H1 (cell line): ENCODE data around the gene ARHGAP42. TPM values are rescaled to one million over a fixed set of nuclear protein-coding genes. Genes with fewer than 3 reads are reported as not detected.
"Not testable (repeated sequence)": the region's sequence is repeated elsewhere in the genome, so short reads cannot be mapped to it uniquely, and the experiment has no call there.

Experiments
- CTCF ChIA-PET: fragments of 300-600 bp; sonication (Branson Sonifier 250); formaldehyde crosslinking; loops from one replicate; lab custom pipeline; 2021; ENCODE audit not compliant: partially characterized antibody; lab: Charles Lee
- POLR2A ChIA-PET: fragments of 300-600 bp; sonication (Branson Sonifier 250); formaldehyde crosslinking; loops from one replicate; lab custom pipeline; 2021; ENCODE audit warnings: inconsistent platforms; ENCODE audit not compliant: partially characterized antibody; lab: Charles Lee
- DNase-seq, 2 experiments: peaks; one replicate each; pipeline versions ENCODE4 v3.0.0 to v3.0.0-alpha.2; 2010 to 2022; ENCODE audit warnings: low spot score in 2 of 2, low read depth in 1 of 2, mixed read lengths in 1 of 2
- FAIRE-seq: peaks from 2 replicates; lab custom pipeline; 2011; peaks lifted over from hg19 to GRCh38; lab: Jason Lieb, UNC
- H2AFZ ChIP-seq: 2 replicates; pipeline ENCODE4 v1.8.1; 2012; ENCODE audit warnings: low read length, inconsistent platforms
- H2AK5ac ChIP-seq: 2 replicates; pipeline ENCODE4 v1.6.1; 2013; ENCODE audit warnings: low read depth, low read length
- H2BK120ac ChIP-seq: replicated peaks from 2 replicates; pipeline ENCODE3; 2013; ENCODE audit warnings: low read depth, low read length, inconsistent platforms
- H2BK12ac ChIP-seq: 2 replicates; pipeline ENCODE4 v1.6.1; 2013; ENCODE audit warnings: low read depth, low read length
- H2BK15ac ChIP-seq: 2 replicates; pipeline ENCODE4 v1.6.1; 2013; ENCODE audit warnings: low read length
- H2BK20ac ChIP-seq: 2 replicates; pipeline ENCODE4 v1.6.1; 2013; ENCODE audit warnings: low read length
- H2BK5ac ChIP-seq: 2 replicates; pipeline ENCODE4 v1.6.1; 2013; ENCODE audit warnings: low read depth, low read length
- H3K14ac ChIP-seq: 2 replicates; pipeline ENCODE4 v1.6.1; 2013; ENCODE audit warnings: inconsistent platforms; ENCODE audit not compliant: insufficient read length
- H3K18ac ChIP-seq: 2 replicates; pipeline ENCODE4 v1.6.1; 2013; ENCODE audit warnings: low read length; ENCODE audit errors: extremely low read depth
- H3K23ac ChIP-seq: 2 replicates; pipeline ENCODE4 v1.6.1; 2013; ENCODE audit warnings: inconsistent platforms; ENCODE audit not compliant: insufficient read length
- H3K23me2 ChIP-seq: 2 replicates; pipeline ENCODE4 v1.6.1; 2013; ENCODE audit warnings: low read depth, low read length
- H3K27ac ChIP-seq: 2 replicates; pipeline ENCODE4 v1.6.1; 2011; ENCODE audit warnings: low read depth, low read length, inconsistent platforms
- H3K27me3 ChIP-seq, 4 experiments: replicated peaks in 1 of 4; 1 replicate in 1 of 4; 2 replicates in 3 of 4; pipeline versions ENCODE4 v1.6.1 to v1.8.1; 2011 to 2013; ENCODE audit warnings: low read length in 3 of 4, mild to moderate bottlenecking in 3 of 4, inconsistent platforms in 2 of 4, mixed read lengths in 2 of 4, moderate library complexity in 1 of 4; ENCODE audit not compliant: control insufficient read depth in 3 of 4, insufficient read depth in 3 of 4; ENCODE audit errors: extremely low read depth in 1 of 4
- H3K36me3 ChIP-seq, 4 experiments: 2 replicates each; pipeline versions ENCODE4 v1.6.1 to v1.8.1; 2011 to 2013; ENCODE audit warnings: mild to moderate bottlenecking in 4 of 4, low read length in 3 of 4, moderate library complexity in 2 of 4, control low read depth in 1 of 4, inconsistent platforms in 1 of 4; ENCODE audit not compliant: insufficient read depth in 4 of 4, control insufficient read depth in 2 of 4
- H3K4ac ChIP-seq: replicated peaks from 2 replicates; pipeline ENCODE3; 2013; ENCODE audit warnings: low read length, low read depth, mixed read lengths, inconsistent platforms; ENCODE audit not compliant: insufficient read length
- H3K4me1 ChIP-seq, 4 experiments: replicated peaks in 1 of 4; 1 replicate in 1 of 4; 2 replicates in 3 of 4; pipeline versions ENCODE4 v1.6.1 to v1.8.1; 2011 to 2013; ENCODE audit warnings: low read length in 3 of 4, inconsistent platforms in 2 of 4, mixed read lengths in 1 of 4; ENCODE audit not compliant: insufficient read depth in 4 of 4, control insufficient read depth in 3 of 4
- H3K4me2 ChIP-seq, 2 experiments: 2 replicates each; pipeline versions ENCODE4 v1.6.1 to v1.8.1; 2011 to 2013; ENCODE audit warnings: low read depth in 2 of 2, low read length in 2 of 2, control low read depth in 1 of 2, inconsistent platforms in 1 of 2, mild to moderate bottlenecking in 1 of 2; ENCODE audit not compliant: insufficient read depth in 1 of 2
- H3K4me3 ChIP-seq, 4 experiments: fragments of 200-600, 300-600 bp in 1 of 4; sonication (generic), shearing (Covaris generic), sonication (Bioruptor Twin) in 1 of 4; 2 replicates each; pipeline versions ENCODE4 v1.5.1 to v1.8.1; 2011 to 2016; ENCODE audit warnings: low read length in 4 of 4, low read depth in 3 of 4, control low read depth in 2 of 4, inconsistent platforms in 2 of 4, mild to moderate bottlenecking in 2 of 4, mixed read lengths in 1 of 4, moderate library complexity in 1 of 4; ENCODE audit not compliant: insufficient read depth in 2 of 4; ENCODE audit errors: extremely low read depth in 1 of 4
- H3K56ac ChIP-seq: replicated peaks from 2 replicates; pipeline ENCODE3; 2013; ENCODE audit warnings: low read depth, mild to moderate bottlenecking, mixed read lengths, low read length, inconsistent platforms; ENCODE audit not compliant: insufficient read length
- H3K79me1 ChIP-seq: 2 replicates; pipeline ENCODE4 v1.6.1; 2013; ENCODE audit warnings: low read depth, low read length, control low read depth
- H3K79me2 ChIP-seq, 2 experiments: 2 replicates each; pipeline versions ENCODE4 v1.6.1 to v1.8.1; 2012 to 2013; ENCODE audit warnings: low read length in 2 of 2, mild to moderate bottlenecking in 2 of 2, inconsistent platforms in 1 of 2; ENCODE audit not compliant: insufficient read depth in 2 of 2, control insufficient read depth in 1 of 2
- H3K9ac ChIP-seq, 4 experiments: replicated peaks in 1 of 4; 1 replicate in 1 of 4; 2 replicates in 3 of 4; pipeline versions ENCODE4 v1.6.1 to v1.8.1; 2011 to 2013; ENCODE audit warnings: low read depth in 3 of 4, low read length in 3 of 4, control low read depth in 2 of 4, mild to moderate bottlenecking in 2 of 4, moderate library complexity in 2 of 4, inconsistent platforms in 1 of 4; ENCODE audit errors: extremely low read depth in 1 of 4
- H3K9me3 ChIP-seq, 2 experiments: 2 replicates each; pipeline versions ENCODE4 v1.6.1 to v1.8.1; 2012 to 2013; ENCODE audit warnings: mild to moderate bottlenecking in 2 of 2, moderate library complexity in 2 of 2, control low read depth in 1 of 2, inconsistent platforms in 1 of 2, low read depth in 1 of 2, low read length in 1 of 2, mixed read lengths in 1 of 2; ENCODE audit not compliant: insufficient read depth in 2 of 2
- H4K20me1 ChIP-seq, 2 experiments: replicated peaks in 1 of 2; 2 replicates each; pipeline versions ENCODE3 to v1.8.1; 2011 to 2013; ENCODE audit warnings: inconsistent platforms in 2 of 2, low read length in 2 of 2, mild to moderate bottlenecking in 1 of 2; ENCODE audit not compliant: insufficient read depth in 2 of 2, control insufficient read depth in 1 of 2
- H4K5ac ChIP-seq: 2 replicates; pipeline ENCODE4 v1.6.1; 2013; ENCODE audit warnings: low read length, low read depth, mixed read lengths, inconsistent platforms; ENCODE audit not compliant: insufficient read length
- H4K8ac ChIP-seq: 2 replicates; pipeline ENCODE4 v1.8.0; 2013; ENCODE audit warnings: mild to moderate bottlenecking, moderate library complexity, low read length, inconsistent platforms; ENCODE audit not compliant: insufficient read depth; ENCODE audit errors: extremely low read depth
- H4K91ac ChIP-seq: replicated peaks from 2 replicates; pipeline ENCODE3; 2013; ENCODE audit warnings: low read length, mixed read lengths, inconsistent platforms; ENCODE audit not compliant: insufficient read length
- WGBS, 2 experiments: shearing (Covaris generic) in 1 of 2; methylation state at CpG; one replicate each; pipeline versions ENCODE4 v1.1.6 to v1.1.7; 2013 to 2015; ENCODE audit warnings: low lambda C conversion rate in 2 of 2, mixed read lengths in 2 of 2, inconsistent platforms in 1 of 2, low coverage in 1 of 2, missing lambda C conversion rate in 1 of 2; ENCODE audit not compliant: insufficient replicate concordance in 2 of 2, insufficient coverage in 1 of 2, insufficient read length in 1 of 2; ENCODE audit errors: extremely low coverage in 1 of 2, missing lambda C conversion rate in 1 of 2; 5-methylcytosine and 5-hydroxymethylcytosine counted together
- polyA plus RNA-seq, 7 experiments: library from polyadenylated mRNA; depleted of rRNA in 3 of 7; stranded (reverse) in 5 of 7; unstranded in 2 of 7; fragments of >200 nt in 5 of 7; fragments of 200-250 nt in 2 of 7; gene quantifications; 1 replicate in 5 of 7; 2 replicates in 1 of 7; 4 replicates in 1 of 7; pipeline versions ENCODE4 v1.2.1 to v1.2.3, GENCODE V29; 2011 to 2013; ENCODE audit warnings: missing spikeins in 2 of 7, mixed read lengths in 2 of 7
- total RNA-seq: library from RNA; stranded (reverse); fragmentation: NEBNext Ultra II Directional; extraction: Animal tissue kit (Norgen Biotek cat#: 25700); gene quantifications from 2 replicates; pipeline ENCODE4 v1.2.1, GENCODE V29; 2021

Gene ARHGAP42
- total and polyA plus RNA-seq, 2 of the 8 experiments (the other 6 are each of a cell fraction or from before 2014, with no cell fraction given) = 22.2 to 33.5 TPM

- H2AFZ ChIP-seq, H3K23ac ChIP-seq, DNase-seq, H2BK120ac ChIP-seq, H2BK5ac ChIP-seq, H2AK5ac ChIP-seq, H2BK12ac ChIP-seq, H3K14ac ChIP-seq, H2BK15ac ChIP-seq, H3K23me2 ChIP-seq, H3K4ac ChIP-seq, H3K4me3 ChIP-seq, H3K27ac ChIP-seq, H3K9ac ChIP-seq, H2BK20ac ChIP-seq, H3K4me2 ChIP-seq, H3K79me1 ChIP-seq, POLR2A ChIA-PET, H3K56ac ChIP-seq, H3K18ac ChIP-seq, H3K27me3 ChIP-seq, H4K20me1 ChIP-seq, H4K5ac ChIP-seq, H4K8ac ChIP-seq, H4K91ac ChIP-seq, FAIRE-seq: not testable (repeated sequence)
- Histone ChIP-seq H3K79me2 (peaks cover 0 to 61% of the 10 kb centered on the region in 2 experiments; a peak in 2 of 4 replicates), H3K36me3 (peaks cover 0 to 16% (median 7%) of the 10 kb centered on the region in 4 experiments; a peak in 4 of 8 replicates), H3K4me1 (peaks cover 8 to 25% (median 19%) of the 10 kb centered on the region in 4 experiments; a peak in 6 of 7 replicates), H3K9me3 (peaks cover 13 to 14% of the 10 kb centered on the region in 2 experiments)
- WGBS, 2 experiments = 98% methylated on average over 7 of the region's 7 CpGs; no CpG with 5 or more reads in 1 of the 2 experiments
- CTCF ChIA-PET = interaction anchor here (2.3 to 4.5 kb wide), 2 partner anchors 14 to 69 kb away, joined by 7 to 25 read pairs; no protein-coding TSS in a partner anchor
These were observed 63.4 kb downstream of the ARHGAP42 start for GRCh38 chr11:100750566-100750891.
